ENCODE results near the gene PTPRC.
"Not testable (repeated sequence)": the region's sequence is repeated elsewhere in the genome, so short reads cannot be mapped to it uniquely, and the experiment has no call there.

The PTPRC gene, protein sequence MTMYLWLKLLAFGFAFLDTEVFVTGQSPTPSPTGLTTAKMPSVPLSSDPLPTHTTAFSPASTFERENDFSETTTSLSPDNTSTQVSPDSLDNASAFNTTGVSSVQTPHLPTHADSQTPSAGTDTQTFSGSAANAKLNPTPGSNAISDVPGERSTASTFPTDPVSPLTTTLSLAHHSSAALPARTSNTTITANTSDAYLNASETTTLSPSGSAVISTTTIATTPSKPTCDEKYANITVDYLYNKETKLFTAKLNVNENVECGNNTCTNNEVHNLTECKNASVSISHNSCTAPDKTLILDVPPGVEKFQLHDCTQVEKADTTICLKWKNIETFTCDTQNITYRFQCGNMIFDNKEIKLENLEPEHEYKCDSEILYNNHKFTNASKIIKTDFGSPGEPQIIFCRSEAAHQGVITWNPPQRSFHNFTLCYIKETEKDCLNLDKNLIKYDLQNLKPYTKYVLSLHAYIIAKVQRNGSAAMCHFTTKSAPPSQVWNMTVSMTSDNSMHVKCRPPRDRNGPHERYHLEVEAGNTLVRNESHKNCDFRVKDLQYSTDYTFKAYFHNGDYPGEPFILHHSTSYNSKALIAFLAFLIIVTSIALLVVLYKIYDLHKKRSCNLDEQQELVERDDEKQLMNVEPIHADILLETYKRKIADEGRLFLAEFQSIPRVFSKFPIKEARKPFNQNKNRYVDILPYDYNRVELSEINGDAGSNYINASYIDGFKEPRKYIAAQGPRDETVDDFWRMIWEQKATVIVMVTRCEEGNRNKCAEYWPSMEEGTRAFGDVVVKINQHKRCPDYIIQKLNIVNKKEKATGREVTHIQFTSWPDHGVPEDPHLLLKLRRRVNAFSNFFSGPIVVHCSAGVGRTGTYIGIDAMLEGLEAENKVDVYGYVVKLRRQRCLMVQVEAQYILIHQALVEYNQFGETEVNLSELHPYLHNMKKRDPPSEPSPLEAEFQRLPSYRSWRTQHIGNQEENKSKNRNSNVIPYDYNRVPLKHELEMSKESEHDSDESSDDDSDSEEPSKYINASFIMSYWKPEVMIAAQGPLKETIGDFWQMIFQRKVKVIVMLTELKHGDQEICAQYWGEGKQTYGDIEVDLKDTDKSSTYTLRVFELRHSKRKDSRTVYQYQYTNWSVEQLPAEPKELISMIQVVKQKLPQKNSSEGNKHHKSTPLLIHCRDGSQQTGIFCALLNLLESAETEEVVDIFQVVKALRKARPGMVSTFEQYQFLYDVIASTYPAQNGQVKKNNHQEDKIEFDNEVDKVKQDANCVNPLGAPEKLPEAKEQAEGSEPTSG (N-terminal part only)

DNA sequence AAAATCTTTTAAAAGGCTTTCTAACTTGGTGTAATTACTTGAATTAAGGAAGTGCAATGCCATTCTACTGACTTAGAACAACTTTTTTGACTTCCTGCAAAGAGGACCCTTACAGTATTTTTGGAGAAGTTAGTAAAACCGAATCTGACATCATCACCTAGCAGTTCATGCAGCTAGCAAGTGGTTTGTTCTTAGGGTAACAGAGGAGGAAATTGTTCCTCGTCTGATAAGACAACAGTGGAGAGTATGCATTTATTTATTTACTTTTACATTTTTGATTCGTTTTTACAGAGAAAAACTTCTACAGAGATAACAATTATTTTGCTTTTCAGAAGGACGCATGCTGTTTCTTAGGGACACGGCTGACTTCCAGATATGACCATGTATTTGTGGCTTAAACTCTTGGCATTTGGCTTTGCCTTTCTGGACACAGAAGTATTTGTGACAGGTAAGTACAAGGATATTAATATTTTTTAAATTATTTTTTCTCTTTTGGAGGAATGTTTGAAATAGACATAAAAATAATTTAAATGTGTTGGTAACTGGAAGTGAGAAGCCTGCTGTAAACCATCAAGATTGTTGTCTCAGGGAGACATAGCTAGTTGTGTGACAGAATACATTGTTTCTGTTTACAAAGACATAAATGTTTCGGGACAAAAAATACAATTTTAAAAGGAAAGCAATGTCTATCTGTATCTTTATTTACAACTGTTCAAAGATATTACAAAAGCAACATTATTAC lies at the start of gene PTPRC:
Gene PTPRC, plus strand, starts transcription at position 147 of the 742 bp plus-strand sequence. Its CDS starts 229 bp downstream, at position 376.
- DNase-seq = no peak

DNA sequence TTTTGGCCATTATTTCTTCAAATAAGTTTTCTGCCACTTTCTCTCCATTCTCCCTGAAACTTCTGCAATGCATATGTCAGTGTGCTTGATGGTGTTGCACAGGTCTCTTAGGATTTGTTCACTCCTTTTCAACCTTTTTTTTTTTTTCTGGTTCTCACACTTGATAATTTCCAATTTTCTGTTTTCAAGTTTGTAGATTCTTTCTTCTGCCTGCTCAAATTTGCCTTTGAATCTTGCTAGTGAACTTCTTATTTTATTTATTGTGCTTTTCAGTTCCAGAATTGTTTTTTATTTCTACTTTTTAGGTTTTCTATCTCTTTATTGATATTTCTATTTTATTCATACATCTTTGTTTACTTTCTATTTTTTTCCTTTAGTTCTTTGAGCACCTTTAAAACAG lies 48.4 kb upstream of the PTPRC start:
- no peak for DNase-seq

DNA sequence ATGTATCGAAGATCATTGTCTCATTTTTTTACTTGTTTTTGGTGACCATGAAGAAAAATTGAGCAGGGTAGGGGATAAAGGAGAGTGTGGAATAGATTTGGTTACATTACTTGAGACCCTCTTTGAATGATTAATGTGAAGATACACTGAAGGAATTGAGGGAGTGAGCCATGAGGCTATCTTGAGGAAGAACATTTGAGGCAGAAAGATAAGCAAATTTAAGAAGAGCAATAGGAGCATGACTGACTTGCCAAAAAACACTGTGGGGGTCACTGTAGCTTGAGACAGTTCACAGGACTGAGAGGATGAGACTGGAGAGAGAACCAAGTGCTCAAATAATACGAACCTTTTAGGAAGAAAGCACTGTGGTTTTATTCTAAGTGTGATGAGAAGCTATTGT lies 43.1 kb upstream of the PTPRC start:
- DNase-seq = no peak

DNA sequence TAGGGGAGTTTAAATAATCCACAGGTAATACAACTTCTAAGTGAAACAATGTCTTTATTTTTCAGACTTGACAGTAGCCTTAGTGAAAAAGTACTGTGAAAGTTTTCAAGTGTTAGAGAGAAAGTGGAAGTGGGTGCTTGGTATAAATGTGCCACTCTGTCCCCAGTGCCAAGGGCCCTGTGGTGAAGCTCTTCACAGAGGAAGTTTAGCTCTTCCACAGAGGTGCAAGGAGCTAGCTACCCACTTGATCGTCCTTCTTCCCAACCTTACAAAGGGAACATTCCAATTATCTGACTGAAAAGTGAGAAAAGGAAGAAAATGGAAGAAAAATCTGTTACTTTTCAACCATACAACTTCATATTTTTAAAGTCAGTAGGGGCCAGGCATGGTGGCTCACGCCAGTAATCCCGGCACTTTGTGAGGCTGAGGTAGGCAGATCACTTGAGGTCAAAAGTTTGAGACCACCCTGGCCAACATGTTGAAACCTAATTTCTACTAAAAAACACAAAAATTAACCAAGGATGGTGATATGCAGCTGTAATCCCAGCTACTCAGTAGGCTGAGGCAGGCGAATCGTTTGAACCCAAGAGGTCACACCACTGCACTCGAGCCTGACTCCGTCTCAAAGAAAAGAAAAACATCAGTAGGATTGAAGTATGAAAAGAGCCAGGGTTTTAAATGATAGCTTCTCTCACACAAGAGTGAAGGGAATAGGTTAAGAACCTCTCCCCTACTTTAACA lies 41.0 kb upstream of the PTPRC start:
- DNase-seq = no peak

DNA sequence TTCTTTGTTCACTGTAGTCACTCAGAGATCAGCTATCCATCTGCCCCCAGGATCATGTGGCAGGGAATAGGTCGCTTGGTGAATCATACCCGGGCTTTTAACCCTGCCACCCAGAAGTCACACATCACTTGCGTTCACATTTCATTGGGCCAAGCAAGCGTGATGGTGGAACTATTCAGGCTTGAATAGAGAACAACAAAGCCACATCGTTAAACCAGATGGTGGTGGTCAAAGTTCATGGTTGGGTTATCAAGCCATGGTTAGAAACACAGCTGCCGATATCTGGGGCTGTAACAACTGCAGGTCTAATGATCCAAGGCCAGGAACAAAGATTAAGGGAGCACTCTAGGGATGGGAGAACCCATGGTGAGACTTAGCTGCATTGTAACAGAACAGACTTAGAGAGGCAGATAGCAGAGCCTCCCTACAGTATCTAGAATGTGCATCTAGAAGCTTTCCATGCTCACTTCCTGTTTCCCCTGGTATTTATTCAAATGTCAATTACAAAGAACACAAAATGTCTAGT lies 40.0 kb upstream of the PTPRC start:
- peak; percentile 30 for DNase-seq

DNA sequence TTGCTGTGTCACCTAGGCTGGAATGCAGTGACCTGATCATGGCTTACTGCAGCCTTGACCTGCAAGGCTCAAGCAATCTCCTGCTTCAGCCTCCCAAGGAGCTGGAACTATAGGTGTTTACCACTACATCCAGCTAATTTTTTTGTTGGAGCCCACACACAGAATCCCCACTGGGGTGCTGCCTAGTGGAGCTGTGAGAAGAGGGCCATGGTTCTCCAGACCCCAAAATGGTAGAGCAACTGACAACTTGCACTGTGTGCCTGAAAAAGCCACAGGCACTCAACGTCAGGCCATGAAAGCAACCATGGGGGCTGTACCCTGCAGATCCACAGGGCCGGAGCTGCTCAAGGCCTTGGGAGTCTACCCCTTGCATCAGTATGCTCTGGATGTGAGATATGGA lies 39.1 kb upstream of the PTPRC start:
- no peak for DNase-seq

DNA sequence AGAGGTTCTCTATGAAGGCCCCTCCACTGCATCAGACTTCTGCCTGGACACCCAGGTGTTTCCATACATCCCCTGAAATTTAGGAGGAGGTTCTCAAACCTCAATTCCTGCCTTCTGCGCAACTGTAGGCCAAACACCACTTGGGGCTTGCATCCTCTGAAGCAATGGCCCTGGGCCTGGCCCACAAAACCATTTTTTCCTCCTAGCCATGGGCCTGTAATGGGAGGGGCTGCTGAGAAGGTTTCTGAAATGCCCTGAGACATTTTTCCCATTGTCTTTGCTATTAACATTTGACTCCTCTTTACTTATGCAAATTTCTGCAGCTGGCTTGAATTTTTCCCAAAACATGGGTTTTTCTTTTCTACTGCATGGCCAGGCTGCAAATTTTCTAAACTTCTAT lies 37.9 kb upstream of the PTPRC start:
- no peak for DNase-seq

DNA sequence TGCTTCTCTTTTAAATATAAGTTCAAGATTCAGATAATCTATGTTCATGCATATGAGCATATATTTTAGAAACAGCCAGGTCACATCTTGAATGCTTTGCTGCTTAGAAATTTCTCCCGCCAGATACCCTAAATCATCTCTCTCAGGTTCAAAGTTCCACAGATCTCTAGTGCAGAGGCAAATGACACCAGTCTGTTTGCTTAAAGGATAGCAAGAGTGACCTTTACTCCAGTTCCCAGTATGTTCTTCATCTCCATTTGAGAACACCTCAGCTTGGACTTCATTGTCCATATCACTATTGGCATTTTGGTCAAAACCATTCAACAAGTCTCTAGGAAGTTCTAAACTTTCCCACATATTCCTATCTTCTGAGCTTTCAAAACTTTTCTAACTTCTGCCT lies 37.5 kb upstream of the PTPRC start:
- DNase-seq = not testable (repeated sequence)

DNA sequence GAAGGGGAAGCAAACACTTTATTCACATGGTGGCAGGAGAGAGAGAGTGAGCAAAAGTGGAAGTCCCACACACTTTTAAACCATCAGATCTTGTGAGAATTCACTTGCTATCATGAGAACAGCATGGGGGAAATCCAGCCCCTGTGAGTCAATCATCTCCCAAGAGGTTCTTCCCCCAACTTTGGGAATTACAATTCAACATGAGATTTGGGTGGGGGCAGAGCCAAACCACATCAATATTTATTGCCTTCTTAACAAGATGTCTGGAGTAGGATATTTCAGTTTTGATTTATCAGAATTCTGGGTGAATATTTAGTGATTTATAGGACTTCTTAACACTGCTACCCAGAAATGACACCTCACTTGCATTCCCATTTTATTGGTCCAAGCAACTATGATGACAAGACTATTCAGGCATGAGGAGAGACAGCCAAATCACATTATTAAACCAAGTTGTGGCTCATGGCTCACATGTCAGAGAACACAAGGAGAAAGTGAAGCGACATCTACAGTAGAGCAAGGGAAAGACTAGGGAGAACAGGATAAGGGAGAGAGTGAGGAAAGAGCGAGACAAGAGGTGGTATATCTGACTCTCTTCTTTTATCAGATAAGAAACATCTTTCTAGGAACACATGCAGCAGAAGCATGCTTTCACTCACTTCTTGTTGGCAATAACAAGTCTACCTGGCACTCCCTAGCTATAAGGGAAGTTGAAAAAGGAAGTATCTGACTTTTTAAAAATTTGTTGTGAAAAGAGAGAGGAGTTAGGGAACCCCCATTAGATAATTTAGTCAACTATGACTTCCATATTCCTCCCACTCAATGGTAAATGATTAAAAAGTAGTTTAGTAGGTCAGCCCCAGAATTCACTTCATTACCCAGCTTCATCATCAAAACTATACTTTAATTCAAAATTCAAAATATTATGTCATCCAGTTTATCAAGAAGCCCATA lies 36.6 kb upstream of the PTPRC start:
- DNase-seq = no peak

DNA sequence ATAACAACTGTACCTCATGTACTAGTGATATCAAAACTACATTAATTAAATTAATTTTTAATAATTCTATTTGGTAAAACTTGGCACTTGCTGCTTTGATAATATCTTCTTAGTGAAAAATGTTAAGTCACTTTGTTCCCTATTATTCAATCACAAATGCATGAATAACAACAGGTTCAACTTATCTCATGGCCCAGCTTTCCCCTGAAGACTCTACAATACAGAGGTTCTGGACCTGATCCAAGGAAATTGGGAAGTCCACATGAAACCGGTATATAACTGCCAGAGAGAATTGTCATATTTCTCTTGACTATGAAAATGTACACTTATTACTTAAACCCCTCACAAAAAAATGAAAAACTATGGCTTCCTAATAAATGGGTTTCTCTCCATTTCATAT lies 33.9 kb upstream of the PTPRC start:
- DNase-seq = no peak

DNA sequence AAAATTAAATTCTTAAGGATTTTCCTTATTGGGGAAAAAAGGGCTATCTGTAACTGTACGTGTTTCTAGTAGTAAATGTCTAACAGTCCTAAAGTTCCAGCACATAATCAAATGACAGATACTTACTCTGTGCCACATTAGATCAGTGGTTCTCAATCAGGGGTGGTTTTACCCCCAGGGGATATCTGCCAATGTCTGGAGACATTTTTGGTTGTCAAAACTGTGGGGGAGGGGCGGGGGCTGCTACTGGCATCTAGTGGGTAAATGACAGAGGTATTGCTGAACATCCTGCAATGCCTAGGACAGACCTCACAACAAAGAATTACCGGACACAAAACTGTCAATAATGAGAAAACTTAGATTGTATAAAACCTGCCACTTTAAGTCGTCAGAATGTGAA lies 33.4 kb upstream of the PTPRC start:
- DNase-seq = no peak

DNA sequence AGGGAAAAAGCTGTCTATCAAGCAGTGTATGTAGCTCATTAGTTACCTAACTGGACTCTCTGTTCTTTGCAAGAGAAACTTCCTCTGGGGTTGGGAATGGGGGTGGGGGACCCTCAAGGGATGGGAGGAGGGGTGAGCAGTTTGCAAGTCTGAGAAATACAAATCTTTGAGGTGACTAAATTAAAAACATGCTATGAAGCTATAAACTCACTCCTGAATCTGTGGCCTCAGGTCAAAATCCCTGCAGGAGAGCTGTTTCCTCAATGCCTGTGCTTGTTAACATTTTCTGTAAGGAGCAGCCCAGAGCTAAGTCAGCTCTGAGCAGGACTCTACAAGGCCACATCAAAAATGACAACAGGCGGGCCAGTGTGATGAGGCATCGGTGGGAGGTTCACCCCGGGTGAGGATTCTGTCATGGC lies 32.8 kb upstream of the PTPRC start:
- no peak for DNase-seq

DNA sequence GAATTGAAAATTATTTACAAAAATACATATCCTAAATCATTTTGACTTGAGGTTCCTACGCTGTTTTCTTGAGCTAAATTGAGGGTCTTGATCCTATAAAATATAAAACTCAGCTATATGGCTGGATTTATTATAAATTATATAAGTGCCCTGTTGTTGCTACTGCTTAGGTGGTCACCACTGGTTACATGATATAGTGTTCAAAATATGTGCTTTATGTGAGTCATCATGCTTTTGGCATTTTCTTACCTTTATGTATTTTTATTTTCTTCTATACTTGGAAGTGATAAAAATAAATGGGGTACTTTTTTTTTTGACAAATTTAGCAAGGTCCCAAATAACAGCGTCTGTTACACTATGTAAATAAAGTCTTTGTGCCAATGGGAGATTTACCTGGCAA lies 31.1 kb upstream of the PTPRC start:
- DNase-seq = no peak

DNA sequence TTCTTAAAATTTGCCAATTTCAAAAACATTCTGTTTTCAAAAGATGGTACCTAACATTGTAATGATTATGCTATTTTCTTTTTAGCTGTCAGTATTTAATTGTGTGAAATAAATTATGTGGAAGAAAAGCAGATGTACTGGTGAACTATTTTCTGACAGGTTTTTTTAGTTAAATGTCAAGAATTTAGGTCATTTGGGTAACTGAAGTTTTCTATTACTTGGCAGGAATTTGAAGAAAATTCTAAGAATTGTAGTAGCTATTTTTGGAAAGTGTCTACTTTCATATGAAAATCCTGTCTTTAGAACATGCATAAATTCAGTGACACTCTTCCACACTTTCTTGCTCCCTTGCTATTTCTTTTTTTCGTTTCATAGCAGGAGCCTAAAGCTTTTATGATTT lies 28.5 kb upstream of the PTPRC start:
- DNase-seq = no peak

DNA sequence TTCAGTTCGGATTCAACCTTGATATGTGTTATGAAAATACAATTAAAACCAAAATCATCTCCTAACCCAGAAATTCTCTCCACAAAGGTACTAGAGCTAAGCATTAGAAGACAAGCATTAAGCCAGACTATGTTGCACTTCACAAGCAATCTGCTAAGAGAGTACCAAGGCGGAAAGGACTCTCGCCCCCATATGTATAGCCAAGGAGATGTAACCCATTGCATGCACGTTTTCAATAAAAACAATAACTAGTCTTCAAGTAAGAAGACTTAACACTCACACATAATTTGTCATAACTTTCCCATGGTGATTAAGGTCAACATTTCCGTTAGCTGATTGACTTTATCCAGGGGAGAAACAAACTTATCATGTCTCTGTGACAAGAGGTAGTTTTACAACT lies 27.6 kb upstream of the PTPRC start:
- DNase-seq = no peak

DNA sequence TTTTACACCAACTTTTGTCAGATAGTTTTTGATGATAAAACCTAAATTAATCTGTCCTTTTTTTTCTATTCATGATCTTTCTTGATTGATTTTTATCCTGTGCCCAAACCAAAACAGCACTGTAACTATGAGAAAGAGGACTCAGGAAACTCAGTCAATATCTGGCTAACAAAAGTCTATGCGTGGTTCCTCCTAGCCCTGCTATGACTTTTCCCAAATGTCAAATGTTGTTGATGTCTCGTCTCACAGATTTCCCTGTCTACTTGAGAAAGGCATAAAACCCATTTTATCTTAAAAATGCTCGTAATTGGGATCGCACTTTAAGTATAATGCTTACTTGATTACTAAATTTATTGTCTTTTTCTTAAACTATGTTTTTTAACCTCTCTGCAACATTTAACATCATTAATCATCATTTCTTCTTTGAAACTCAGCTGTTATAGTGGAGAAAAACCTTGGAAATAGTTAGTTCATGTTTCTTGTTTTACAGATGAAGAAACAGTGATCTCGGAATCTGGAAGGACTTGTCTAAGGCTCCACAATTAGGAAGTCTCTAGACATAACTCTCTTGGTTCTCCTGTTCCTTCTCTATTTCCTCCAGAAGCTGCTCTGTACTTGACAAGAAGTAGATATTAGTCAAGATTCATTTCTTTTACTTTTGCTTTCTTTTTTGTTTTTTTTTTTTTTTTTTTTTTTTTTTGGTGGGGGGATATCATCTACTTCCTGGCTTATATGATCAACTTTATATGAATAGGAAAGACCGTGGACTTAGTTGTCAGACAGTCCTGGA lies 26.2 kb upstream of the PTPRC start:
- no peak for DNase-seq

DNA sequence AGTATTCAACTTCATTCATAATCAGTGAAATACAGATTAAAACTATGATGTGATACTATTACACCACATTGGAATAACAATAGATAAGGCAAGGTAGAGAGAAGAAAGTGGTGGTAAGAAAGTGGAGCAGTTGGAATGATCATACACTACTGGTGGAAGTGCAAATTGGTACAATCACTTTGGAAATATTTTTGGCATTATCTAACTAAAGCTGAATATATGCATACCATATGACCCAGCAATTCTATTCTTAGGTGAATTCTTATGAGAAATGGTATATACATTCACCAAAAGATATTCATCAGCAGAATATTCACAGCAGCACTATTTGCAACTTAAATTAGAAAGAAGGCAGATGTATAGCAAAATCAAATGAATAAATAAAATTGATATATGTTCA lies 21.4 kb upstream of the PTPRC start:
- no peak for DNase-seq

DNA sequence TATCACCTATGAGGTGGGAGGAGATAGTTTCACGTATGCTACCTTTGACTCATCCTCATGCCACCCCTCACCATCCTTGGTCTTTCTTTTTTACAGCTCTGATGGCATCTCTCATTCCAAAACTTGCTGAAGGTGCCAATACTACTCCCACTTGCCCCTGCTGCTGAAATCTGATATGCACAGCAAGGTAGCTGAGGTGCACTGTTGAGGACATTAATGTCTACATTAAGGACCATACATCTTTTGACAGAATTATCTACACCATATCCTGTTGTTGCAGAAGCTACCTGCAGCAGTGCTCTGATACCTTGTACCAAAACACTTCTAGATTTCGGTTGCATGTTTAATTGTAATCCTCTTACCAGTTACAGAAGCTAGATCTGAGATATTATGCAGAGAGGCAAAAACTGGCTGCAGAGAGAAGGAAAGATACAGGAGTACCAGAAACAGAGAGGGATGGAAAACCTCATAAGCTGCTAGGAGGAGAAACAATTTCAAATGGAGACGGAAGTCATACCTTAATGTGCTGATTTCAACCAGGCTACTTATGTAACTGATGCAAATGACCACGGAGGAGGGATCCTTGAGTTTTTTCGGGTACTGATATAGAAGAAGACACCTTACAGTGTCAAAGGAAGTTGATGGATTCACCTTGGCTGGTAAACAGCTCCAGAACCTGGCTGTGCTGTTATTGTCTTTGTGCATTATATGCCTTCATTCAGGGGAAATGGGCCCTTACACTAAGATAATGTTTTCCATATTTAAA lies 19.3 kb upstream of the PTPRC start:
- no peak for DNase-seq

DNA sequence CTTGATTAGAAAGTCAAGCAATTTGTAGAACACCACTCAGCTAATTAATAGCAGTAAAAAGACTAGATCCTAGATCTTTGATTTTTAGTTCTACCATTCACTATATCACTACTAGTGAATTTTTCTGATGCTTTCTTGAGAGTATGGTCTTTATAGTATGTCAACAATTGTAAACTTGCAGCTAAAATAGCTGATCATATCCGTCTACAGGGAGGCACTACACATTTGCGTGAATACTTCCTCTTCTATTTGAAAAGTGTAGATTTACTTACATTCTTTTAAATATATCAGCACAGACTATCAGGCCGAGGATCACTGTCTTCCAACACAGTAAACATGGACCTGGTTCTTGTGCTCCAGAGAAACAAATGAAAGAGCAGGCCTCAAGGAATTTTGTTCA lies 18.6 kb upstream of the PTPRC start:
- DNase-seq = no peak
